OCI-LY1 (cell line): ENCODE measurements around the gene USB1.

ENCODE experiments used
- H2AFZ ChIP-seq: fragments of 200-600 bp; sonication (generic), shearing (Covaris generic); 2 replicates; pipeline ENCODE4 v1.6.0; 2014; ENCODE audit warnings: antibody characterized with exemption, mild to moderate bottlenecking, low read length
- H3F3A ChIP-seq: fragments of 200-600 bp; sonication (generic), shearing (Covaris generic); 2 replicates; pipeline ENCODE4 v1.6.0; 2014; ENCODE audit warnings: mild to moderate bottlenecking, antibody characterized with exemption, low read length, moderate library complexity; ENCODE audit not compliant: insufficient read depth
- H3K27ac ChIP-seq: fragments of 200-600 bp; sonication (generic); 2 replicates; pipeline ENCODE4 v1.5.1; 2014; ENCODE audit warnings: low read length, mixed run types, mild to moderate bottlenecking, low read depth; ENCODE audit not compliant: poor library complexity, severe bottlenecking
- H3K27me3 ChIP-seq: fragments of 200-600 bp; sonication (generic); 2 replicates; pipeline ENCODE4 v1.6.0; 2014; ENCODE audit warnings: antibody characterized with exemption, mild to moderate bottlenecking, low read length, moderate library complexity; ENCODE audit not compliant: insufficient read depth
- H3K36me3 ChIP-seq: fragments of 200-600 bp; sonication (generic); 2 replicates; pipeline ENCODE4 v1.6.1; 2014; ENCODE audit warnings: mild to moderate bottlenecking, antibody characterized with exemption, low read length, moderate library complexity, mixed read lengths; ENCODE audit not compliant: insufficient read depth
- H3K4me1 ChIP-seq: fragments of 200-600 bp; sonication (generic); 2 replicates; pipeline ENCODE4 v1.5.1; 2014; ENCODE audit warnings: mild to moderate bottlenecking, low read length, moderate library complexity; ENCODE audit not compliant: insufficient read depth, severe bottlenecking
- H3K4me2 ChIP-seq: fragments of 200-600 bp; sonication (generic), shearing (Covaris generic); 2 replicates; pipeline ENCODE4 v1.6.1; 2014; ENCODE audit warnings: low read length
- H3K4me3 ChIP-seq: fragments of 200-600 bp; sonication (generic); 2 replicates; pipeline ENCODE4 v1.5.1; 2014; ENCODE audit warnings: low read length, low read depth, mild to moderate bottlenecking, mixed read lengths; ENCODE audit not compliant: poor library complexity, severe bottlenecking
- H3K79me2 ChIP-seq: fragments of 200-600 bp; shearing (Covaris generic); 2 replicates; pipeline ENCODE4 v1.6.1; 2016; ENCODE audit warnings: mixed run types, low read length, mixed read lengths; ENCODE audit not compliant: insufficient read depth
- H3K9ac ChIP-seq: fragments of 200-600 bp; sonication (generic), shearing (Covaris generic); 2 replicates; pipeline ENCODE4 v1.6.1; 2014; ENCODE audit warnings: mild to moderate bottlenecking, low read length, mixed read lengths
- H3K9me2 ChIP-seq: fragments of 200-600 bp; sonication (generic), shearing (Covaris generic); 2 replicates; pipeline ENCODE4 v1.6.1; 2014; ENCODE audit warnings: low read depth, mild to moderate bottlenecking, low read length, mixed read lengths
- H3K9me3 ChIP-seq: fragments of 200-600 bp; shearing (Covaris generic); 2 replicates; pipeline ENCODE4 v1.6.1; 2014; ENCODE audit warnings: low read length, mixed read lengths
- H4K20me1 ChIP-seq: fragments of 200-600 bp; sonication (generic), shearing (Covaris generic); 2 replicates; pipeline ENCODE4 v1.6.0; 2016; ENCODE audit warnings: mild to moderate bottlenecking, low read length; ENCODE audit not compliant: insufficient read depth
- CTCF ChIP-seq: fragments of 200-600 bp; sonication (generic), shearing (Covaris generic); IDR thresholded peaks from 2 replicates; pipeline ENCODE4 v1.5.1; 2017; ENCODE audit warnings: mild to moderate bottlenecking, antibody characterized with exemption, low read length, moderate library complexity, mixed read lengths
- EZH2 ChIP-seq: fragments of 200-600 bp; sonication (generic), shearing (Covaris generic); IDR thresholded peaks from 2 replicates; pipeline ENCODE4 v1.8.0; 2017; ENCODE audit warnings: borderline replicate concordance, mixed run types, mild to moderate bottlenecking, antibody characterized with exemption, low read length, moderate library complexity, mixed read lengths

The USB1 gene

DNA sequence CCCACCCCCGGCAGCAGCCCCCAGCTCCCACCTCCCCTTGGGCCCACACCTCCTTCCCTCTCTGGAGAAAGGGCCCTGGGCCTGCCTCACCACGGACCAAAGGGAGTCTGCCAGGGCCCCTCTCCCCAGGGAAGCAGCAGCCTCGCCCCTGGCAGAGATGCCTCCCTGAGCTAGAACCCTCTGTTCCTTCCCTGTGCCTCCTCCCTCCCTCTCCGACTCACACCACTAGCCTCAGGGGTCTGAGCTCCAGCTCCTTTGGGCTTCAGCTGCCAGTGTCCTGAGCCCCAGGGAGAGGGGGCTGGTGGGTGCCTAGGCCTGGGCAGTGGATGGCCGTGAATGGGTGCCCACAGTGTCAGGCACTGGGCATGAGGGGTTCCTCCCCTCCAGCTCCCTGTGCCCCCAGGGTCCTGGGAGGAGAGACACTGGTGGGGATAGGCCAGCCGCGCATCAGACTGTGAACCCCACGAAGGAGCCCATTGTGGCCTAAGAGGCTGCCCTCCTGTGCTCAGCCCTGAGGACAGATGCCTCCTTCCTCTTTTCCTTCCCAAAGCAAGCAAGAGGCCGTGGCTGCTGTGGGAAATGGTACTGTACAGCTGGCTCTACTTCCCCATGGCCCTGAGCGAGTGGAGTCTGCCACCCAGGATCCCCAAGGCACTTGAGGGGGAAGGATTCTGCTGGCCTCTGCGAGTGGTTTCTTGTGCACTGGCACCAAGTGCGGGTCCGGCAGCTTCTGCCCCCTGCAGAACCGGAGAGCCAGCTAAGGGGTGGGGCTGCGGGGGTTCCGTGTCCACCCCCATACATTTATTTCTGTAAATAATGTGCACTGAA, 45.1 kb downstream of the USB1 start:
- no peak overlapping the region for H3K9ac ChIP-seq
- no peak overlapping the region for H3K4me2 ChIP-seq
- no peaks in the 10 kb centered on the region for H3K27me3 ChIP-seq
- H3K9me2 ChIP-seq: no peaks in the 10 kb centered on the region
- no peaks in the 10 kb centered on the region for H3F3A ChIP-seq
- no peaks in the 10 kb centered on the region for H3K36me3 ChIP-seq
- no peak overlapping the region for H3K27ac ChIP-seq
- no peaks in the 10 kb centered on the region for H4K20me1 ChIP-seq
- no peak overlapping the region for H2AFZ ChIP-seq
- H3K4me1 ChIP-seq: no peaks in the 10 kb centered on the region
- H3K79me2 ChIP-seq: no peaks in the 10 kb centered on the region
- TF ChIP-seq EZH2 (no peak), CTCF (no peak)
- no peak overlapping the region for H3K4me3 ChIP-seq
- no peaks in the 10 kb centered on the region for H3K9me3 ChIP-seq

- H3K27ac ChIP-seq: no peak overlapping the region
- H3K9ac ChIP-seq: no peak overlapping the region
- no peaks in the 10 kb centered on the region for H3K4me1 ChIP-seq
- TF ChIP-seq EZH2: no peak
- no peak for TF ChIP-seq CTCF
- H3K27me3 ChIP-seq: no peaks in the 10 kb centered on the region
- no peak overlapping the region for H3K4me3 ChIP-seq
- no peaks in the 10 kb centered on the region for H3F3A ChIP-seq
- no peak overlapping the region for H2AFZ ChIP-seq
- H4K20me1 ChIP-seq: no peaks in the 10 kb centered on the region
- H3K36me3 ChIP-seq: no peaks in the 10 kb centered on the region
- H3K9me2 ChIP-seq: no peaks in the 10 kb centered on the region
- no peak overlapping the region for H3K4me2 ChIP-seq
- H3K9me3 ChIP-seq: no peaks in the 10 kb centered on the region
- H3K79me2 ChIP-seq: no peaks in the 10 kb centered on the region
Measured at GRCh38 chr16:58046936-58047335, 45.7 kb downstream of the USB1 start.

DNA sequence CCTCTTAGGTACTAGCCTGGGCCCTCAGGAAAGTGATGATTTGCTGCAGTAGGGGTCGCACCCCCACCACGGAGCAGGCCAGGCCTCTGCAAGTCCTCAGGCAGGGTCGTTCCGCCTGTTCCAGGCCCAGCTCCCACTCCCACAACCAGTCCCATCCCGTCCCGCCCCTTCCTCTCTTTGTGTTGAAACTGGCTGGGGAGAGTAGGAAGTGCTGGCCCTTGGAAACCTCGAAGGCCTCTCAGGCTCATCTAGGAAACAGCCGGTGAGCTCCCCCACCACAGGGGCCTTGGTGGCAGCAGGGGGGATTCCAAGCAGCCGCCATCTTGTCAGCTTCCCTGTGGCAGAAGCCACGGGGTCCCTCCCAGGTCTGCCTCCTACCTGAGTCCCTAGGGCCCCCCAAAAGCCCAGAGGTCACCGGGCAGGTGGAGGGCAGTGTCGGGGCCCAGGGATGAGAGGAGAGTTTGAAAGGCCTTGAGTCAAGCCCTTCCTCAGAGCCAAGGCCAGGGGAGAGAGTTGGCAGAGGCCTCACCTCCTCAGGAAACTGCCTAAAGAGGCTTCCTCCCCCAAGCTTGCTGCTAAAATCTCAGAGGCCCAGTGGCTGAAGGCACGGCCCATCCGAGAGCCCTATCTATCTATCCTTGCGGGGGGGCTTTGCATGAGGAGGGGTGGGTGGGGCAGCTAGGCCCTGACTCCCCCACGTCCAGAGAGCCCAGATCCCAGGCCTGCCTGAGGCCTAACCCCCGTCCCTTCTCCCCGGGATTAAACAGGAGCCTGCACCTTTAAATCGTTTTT, 46.5 kb downstream of the USB1 start:
- Histone ChIP-seq H3K9me2 (no peaks in the 10 kb centered on the region), H3K27me3 (no peaks in the 10 kb centered on the region), H3K9me3 (no peaks in the 10 kb centered on the region), H3K36me3 (no peaks in the 10 kb centered on the region), H3K4me1 (no peaks in the 10 kb centered on the region), H3K27ac (no peak overlapping the region), H3K4me2 (no peak overlapping the region), H3K4me3 (no peak overlapping the region), H3K9ac (no peak overlapping the region), H3K79me2 (no peaks in the 10 kb centered on the region), H2AFZ (no peak overlapping the region), H4K20me1 (no peaks in the 10 kb centered on the region), H3F3A (no peaks in the 10 kb centered on the region)
- no peak for TF ChIP-seq EZH2
- TF ChIP-seq CTCF: no peak
